Measurements from ENCODE around the gene KNSTRN. TPM values are rescaled to one million over a fixed set of nuclear protein-coding genes. Genes with fewer than 3 reads are reported as not detected.
A peak's percentile ranks its signal among the peaks of the same experiment; 100 is the strongest.

KNSTRN gene
- total and polyA plus RNA-seq, 2 of the 8 experiments (the other 6 are each of a cell fraction or from before 2014, with no cell fraction given), result 25.1 to 79.4 TPM

DNA sequence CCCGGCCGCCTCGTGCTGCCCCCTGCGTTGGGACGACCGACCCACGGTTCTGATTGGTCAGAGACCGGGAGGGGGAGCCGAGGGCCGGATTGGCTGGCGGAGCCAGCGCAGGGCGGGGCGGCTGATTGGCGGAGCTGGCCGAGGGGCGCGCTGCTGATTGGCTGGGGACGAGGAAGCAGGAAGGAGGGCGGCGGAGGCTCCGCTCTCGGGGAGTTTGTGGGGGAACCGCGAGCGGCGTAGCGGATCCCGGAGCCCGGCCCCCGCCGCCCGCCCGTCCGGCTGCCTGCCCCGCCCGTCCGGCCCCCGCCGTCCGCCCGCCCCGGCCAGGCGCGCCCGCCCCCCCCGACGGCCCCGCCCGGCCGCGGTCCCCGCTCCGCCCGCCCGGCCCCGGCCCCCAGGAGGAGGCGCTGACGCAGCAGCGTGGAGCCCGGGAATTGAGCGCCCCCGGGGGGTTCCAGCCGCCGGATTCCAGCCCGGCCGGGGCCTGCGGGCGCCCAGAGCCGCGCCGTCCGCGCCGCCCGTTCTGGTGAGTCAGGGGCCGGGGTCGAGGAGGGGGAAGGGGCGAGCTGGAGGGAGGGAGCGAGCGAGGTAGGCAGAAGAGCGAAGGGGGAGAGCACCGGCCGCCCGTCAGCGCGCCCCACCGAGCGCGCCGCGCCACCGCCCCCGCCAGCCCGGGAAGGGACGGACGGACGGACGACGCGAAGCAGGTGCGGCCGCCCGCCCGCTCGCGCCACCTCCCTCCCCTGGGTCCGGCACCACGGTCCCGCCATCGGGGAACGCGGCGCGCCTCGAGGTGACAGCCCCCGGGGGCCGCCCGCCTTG, 58.4 kb downstream of the KNSTRN start, which contains the start of gene BAHD1:
Gene BAHD1, plus strand, starts transcription at position 211 of the 822 bp plus-strand sequence. CDS start 17,512 bp downstream, outside the sequence.
- Histone ChIP-seq H3K56ac (replicated peaks; ENCODE audit: insufficient read length, low read depth, low read length) (peak within 1 kb of the TSS; percentile 83), H2AK5ac (ENCODE audit: low read depth, low read length) (peak within 1 kb of the TSS; percentile 53; the same call in 1 of the 2 replicates), H3K27me3 (replicated peaks in 1 of 4; ENCODE audit: control insufficient read depth in 3 of 4, extremely low read depth in 1 of 4, insufficient read depth in 3 of 4, low read length in 3 of 4) (peaks cover 0 to 9% (median 0%) of the 10 kb centered on the region in 4 experiments; a peak in 4 of 7 replicates), H3K9ac (replicated peaks in 1 of 4; ENCODE audit: extremely low read depth in 1 of 4, low read depth in 3 of 4, low read length in 3 of 4) (peak within 1 kb of the TSS; percentile 69 to 91 (median 76)), H3K4me2 (ENCODE audit: insufficient read depth in 1 of 2, low read depth in 2 of 2, low read length in 2 of 2) (peak within 1 kb of the TSS; percentile 98 to 100), H2BK15ac (ENCODE audit: low read length) (peak within 1 kb of the TSS; percentile 31; the same call in 1 of the 2 replicates), H2BK120ac (replicated peaks; ENCODE audit: low read depth, low read length) (peak within 1 kb of the TSS; percentile 40), H3K4me3 (ENCODE audit: extremely low read depth in 1 of 4, insufficient read depth in 2 of 4, low read depth in 3 of 4, low read length in 4 of 4) (peak within 1 kb of the TSS; percentile 73 to 97 (median 81)), H4K5ac (ENCODE audit: insufficient read length, low read depth, low read length) (peak within 1 kb of the TSS; percentile 68), H3K4me1 (replicated peaks in 1 of 4; ENCODE audit: control insufficient read depth in 3 of 4, insufficient read depth in 4 of 4, low read length in 3 of 4) (peaks cover 28 to 48% (median 38%) of the 10 kb centered on the region in 4 experiments), H4K91ac (replicated peaks; ENCODE audit: insufficient read length, low read length) (peak within 1 kb of the TSS; percentile 70), H2AFZ (ENCODE audit: low read length) (no peak within 1 kb of the TSS), H2BK12ac (ENCODE audit: low read depth, low read length) (peak within 1 kb of the TSS; percentile 87; the same call in 1 of the 2 replicates), H3K23ac (ENCODE audit: insufficient read length) (no peak within 1 kb of the TSS), H3K36me3 (ENCODE audit: control insufficient read depth in 2 of 4, insufficient read depth in 4 of 4, low read length in 3 of 4) (0 out of 8 replicates have a peak, but pooled peaks cover 0 to 2% (median 0%) of the 10 kb centered on the region in 4 experiments), H3K4ac (replicated peaks; ENCODE audit: insufficient read length, low read depth, low read length) (peak within 1 kb of the TSS; percentile 69), H3K18ac (ENCODE audit: extremely low read depth, low read length) (peak within 1 kb of the TSS; percentile 93), H3K27ac (ENCODE audit: low read depth, low read length) (peak within 1 kb of the TSS; percentile 75), H3K14ac (ENCODE audit: insufficient read length) (no peak within 1 kb of the TSS), H3K23me2 (ENCODE audit: low read depth, low read length) (peaks cover 20% of the 10 kb centered on the region), H3K79me2 (ENCODE audit: control insufficient read depth in 1 of 2, insufficient read depth in 2 of 2, low read length in 2 of 2) (peaks cover 30 to 57% of the 10 kb centered on the region in 2 experiments), H2BK5ac (ENCODE audit: low read depth, low read length) (peak within 1 kb of the TSS; percentile 93), H2BK20ac (ENCODE audit: low read length) (peak within 1 kb of the TSS; percentile 61; the same call in 1 of the 2 replicates), H4K8ac (ENCODE audit: extremely low read depth, insufficient read depth, low read length) (peak within 1 kb of the TSS; percentile 73), H3K9me3 (ENCODE audit: insufficient read depth in 2 of 2, low read depth in 1 of 2, low read length in 1 of 2) (no peaks in the 10 kb centered on the region), H3K79me1 (ENCODE audit: low read depth, low read length) (peaks cover 9% of the 10 kb centered on the region; the same call in 1 of the 2 replicates), H4K20me1 (replicated peaks in 1 of 2; ENCODE audit: control insufficient read depth in 1 of 2, insufficient read depth in 2 of 2, low read length in 2 of 2) (peaks cover 30 to 31% of the 10 kb centered on the region in 2 experiments)
- DNase-seq (ENCODE audit: low read depth in 1 of 2, low spot score in 2 of 2) (peak; percentile 92 to 98), FAIRE-seq (no peak)
- CTCF ChIA-PET (ENCODE audit: partially characterized antibody), result interaction anchor here (0.6 to 3.7 kb wide), 4 partner anchors 39 to 104 kb away, joined by 3 to 24 read pairs (median 4); no protein-coding TSS in a partner anchor
- WGBS, 2 experiments (ENCODE audit: extremely low coverage in 1 of 2, insufficient coverage in 1 of 2, insufficient read length in 1 of 2, insufficient replicate concordance in 2 of 2, low coverage in 1 of 2, low lambda C conversion rate in 2 of 2, missing lambda C conversion rate in 1 of 2), result 5% methylated on average over 14 of the region's 119 CpGs; no CpG with 5 or more reads in 1 of the 2 experiments
- POLR2A ChIA-PET (ENCODE audit: partially characterized antibody), result interaction anchor here (1.0 to 3.3 kb wide), 9 partner anchors 9 to 202 kb away, joined by 3 to 36 read pairs (median 7); partner anchors contain the start of genes IVD, KNSTRN and PAK6
- TF ChIP-seq EGR1 (IDR thresholded peaks at IDR 0.05; ENCODE audit: borderline replicate concordance, low read depth, low read length) (peak; percentile 27; the same call in 1 of the 2 replicates), SIRT6 (IDR thresholded peaks at IDR 0.05; ENCODE audit: low read length) (no peak), KDM1A (IDR thresholded peaks at IDR 0.05; ENCODE audit: borderline replicate concordance, low read length) (no peak), NRF1 (IDR thresholded peaks at IDR 0.05; ENCODE audit: low read depth, low read length) (no peak), TAF1 (IDR thresholded peaks at IDR 0.05; ENCODE audit: low read depth, low read length) (peak; percentile 8; the same call in 1 of the 2 replicates)
- TF ChIP-seq, protein P1, sequence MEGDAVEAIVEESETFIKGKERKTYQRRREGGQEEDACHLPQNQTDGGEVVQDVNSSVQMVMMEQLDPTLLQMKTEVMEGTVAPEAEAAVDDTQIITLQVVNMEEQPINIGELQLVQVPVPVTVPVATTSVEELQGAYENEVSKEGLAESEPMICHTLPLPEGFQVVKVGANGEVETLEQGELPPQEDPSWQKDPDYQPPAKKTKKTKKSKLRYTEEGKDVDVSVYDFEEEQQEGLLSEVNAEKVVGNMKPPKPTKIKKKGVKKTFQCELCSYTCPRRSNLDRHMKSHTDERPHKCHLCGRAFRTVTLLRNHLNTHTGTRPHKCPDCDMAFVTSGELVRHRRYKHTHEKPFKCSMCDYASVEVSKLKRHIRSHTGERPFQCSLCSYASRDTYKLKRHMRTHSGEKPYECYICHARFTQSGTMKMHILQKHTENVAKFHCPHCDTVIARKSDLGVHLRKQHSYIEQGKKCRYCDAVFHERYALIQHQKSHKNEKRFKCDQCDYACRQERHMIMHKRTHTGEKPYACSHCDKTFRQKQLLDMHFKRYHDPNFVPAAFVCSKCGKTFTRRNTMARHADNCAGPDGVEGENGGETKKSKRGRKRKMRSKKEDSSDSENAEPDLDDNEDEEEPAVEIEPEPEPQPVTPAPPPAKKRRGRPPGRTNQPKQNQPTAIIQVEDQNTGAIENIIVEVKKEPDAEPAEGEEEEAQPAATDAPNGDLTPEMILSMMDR (IDR thresholded peaks at IDR 0.05; ENCODE audit: control extremely low read depth in 1 of 3, insufficient read depth in 1 of 3, low read depth in 1 of 3, low read length in 3 of 3), result peak in 1 of 3 experiments; percentile 3; a peak in 1 of 4 replicates
- TF ChIP-seq, protein P2, sequence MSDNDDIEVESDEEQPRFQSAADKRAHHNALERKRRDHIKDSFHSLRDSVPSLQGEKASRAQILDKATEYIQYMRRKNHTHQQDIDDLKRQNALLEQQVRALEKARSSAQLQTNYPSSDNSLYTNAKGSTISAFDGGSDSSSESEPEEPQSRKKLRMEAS (IDR thresholded peaks at IDR 0.05), result peak; percentile 95

Measured in H1 (cell line).